ENCODE data around the gene NID2.

GRCh38 chr14:52061390-52061789 is 7.5 kb downstream of the NID2 start:
- TF ChIP-seq EZH2phosphoT487 (IDR thresholded peaks at IDR 0.05; ENCODE audit: borderline replicate concordance, low read length) (no peak), CTCF (IDR thresholded peaks at IDR 0.05; ENCODE audit: low read depth, low read length, poor library complexity, severe bottlenecking) (no peak)

All from DOHH2 (cell line).